Right hindlimb (tissue), 1 donor: Measurements from ENCODE around the gene MBOAT1.

Experiments used
- DNase-seq: peaks from one replicate; pipeline ENCODE4 v3.0.0-alpha.2; 2018

MBOAT1 gene

GRCh38 chr6:20095436-20095835 lies 116.8 kb downstream of the MBOAT1 start:
- no peak for DNase-seq

GRCh38 chr6:20092071-20092566 lies 120.2 kb downstream of the MBOAT1 start:
- no peak for DNase-seq

GRCh38 chr6:20086992-20087391 lies 125.3 kb downstream of the MBOAT1 start:
- no peak for DNase-seq

GRCh38 chr6:20085817-20086216 lies 126.5 kb downstream of the MBOAT1 start:
- DNase-seq = no peak

GRCh38 chr6:20084411-20084810 lies 127.9 kb downstream of the MBOAT1 start:
- no peak for DNase-seq

- DNase-seq = no peak
Measured at GRCh38 chr6:20071998-20072397, 140.3 kb downstream of the MBOAT1 start.

GRCh38 chr6:20070047-20070446 lies 142.2 kb downstream of the MBOAT1 start:
- DNase-seq = no peak

GRCh38 chr6:20069021-20069522 lies 143.2 kb downstream of the MBOAT1 start:
- no peak for DNase-seq

- no peak for DNase-seq
Measured at GRCh38 chr6:20068421-20068988, 143.8 kb downstream of the MBOAT1 start.

- no peak for DNase-seq
Measured at GRCh38 chr6:20061952-20062351, 150.3 kb downstream of the MBOAT1 start.

GRCh38 chr6:20060252-20060651 lies 152.0 kb downstream of the MBOAT1 start:
- no peak for DNase-seq

GRCh38 chr6:20058912-20059311 lies 153.4 kb downstream of the MBOAT1 start:
- no peak for DNase-seq

- no peak for DNase-seq
Measured at GRCh38 chr6:20058121-20058905, 154.0 kb downstream of the MBOAT1 start.

GRCh38 chr6:20056350-20056992 lies 155.8 kb downstream of the MBOAT1 start:
- no peak for DNase-seq

- DNase-seq = no peak
Measured at GRCh38 chr6:20055916-20056315, 156.4 kb downstream of the MBOAT1 start.
